Ishikawa (cell line): ENCODE measurements around the gene CCL23.

Experiments used
- CEBPB ChIP-seq: IDR thresholded peaks from 2 replicates; pipeline ENCODE4 v1.6.1; 2012
- CREB1 ChIP-seq: IDR thresholded peaks from 2 replicates; pipeline ENCODE4 v1.6.1; 2012; ENCODE audit warnings: low read depth
- EP300 ChIP-seq: IDR thresholded peaks from 2 replicates; pipeline ENCODE4 v1.6.1; 2012; ENCODE audit warnings: borderline replicate concordance
- FOXM1 ChIP-seq: IDR thresholded peaks from 2 replicates; pipeline ENCODE4 v1.6.1; 2012; ENCODE audit warnings: low read depth, borderline replicate concordance
- MAX ChIP-seq: IDR thresholded peaks from 2 replicates; pipeline ENCODE4 v1.6.1; 2012
- NFIC ChIP-seq: IDR thresholded peaks from 2 replicates; pipeline ENCODE4 v1.6.1; 2012
- RAD21 ChIP-seq: IDR thresholded peaks from 2 replicates; pipeline ENCODE4 v1.6.1; 2012; ENCODE audit warnings: low read depth
- REST ChIP-seq: IDR thresholded peaks from 2 replicates; pipeline ENCODE4 v1.6.1; 2012; ENCODE audit warnings: low read depth, mild to moderate bottlenecking
- TAF1 ChIP-seq: IDR thresholded peaks from 2 replicates; pipeline ENCODE4 v1.6.1; 2012; ENCODE audit warnings: low read depth, mild to moderate bottlenecking
- TCF12 ChIP-seq: IDR thresholded peaks from 2 replicates; pipeline ENCODE4 v1.6.1; 2012; ENCODE audit warnings: low read depth
- YY1 ChIP-seq: IDR thresholded peaks from 2 replicates; pipeline ENCODE4 v1.6.1; 2012; ENCODE audit warnings: low read depth
- ZBTB7A ChIP-seq: IDR thresholded peaks from 2 replicates; pipeline ENCODE4 v1.6.1; 2012; ENCODE audit warnings: low read depth
- TF ChIP-seq, protein P1 (sequence below): IDR thresholded peaks from 2 replicates; pipeline ENCODE4 v1.6.1; 2012

DNA sequence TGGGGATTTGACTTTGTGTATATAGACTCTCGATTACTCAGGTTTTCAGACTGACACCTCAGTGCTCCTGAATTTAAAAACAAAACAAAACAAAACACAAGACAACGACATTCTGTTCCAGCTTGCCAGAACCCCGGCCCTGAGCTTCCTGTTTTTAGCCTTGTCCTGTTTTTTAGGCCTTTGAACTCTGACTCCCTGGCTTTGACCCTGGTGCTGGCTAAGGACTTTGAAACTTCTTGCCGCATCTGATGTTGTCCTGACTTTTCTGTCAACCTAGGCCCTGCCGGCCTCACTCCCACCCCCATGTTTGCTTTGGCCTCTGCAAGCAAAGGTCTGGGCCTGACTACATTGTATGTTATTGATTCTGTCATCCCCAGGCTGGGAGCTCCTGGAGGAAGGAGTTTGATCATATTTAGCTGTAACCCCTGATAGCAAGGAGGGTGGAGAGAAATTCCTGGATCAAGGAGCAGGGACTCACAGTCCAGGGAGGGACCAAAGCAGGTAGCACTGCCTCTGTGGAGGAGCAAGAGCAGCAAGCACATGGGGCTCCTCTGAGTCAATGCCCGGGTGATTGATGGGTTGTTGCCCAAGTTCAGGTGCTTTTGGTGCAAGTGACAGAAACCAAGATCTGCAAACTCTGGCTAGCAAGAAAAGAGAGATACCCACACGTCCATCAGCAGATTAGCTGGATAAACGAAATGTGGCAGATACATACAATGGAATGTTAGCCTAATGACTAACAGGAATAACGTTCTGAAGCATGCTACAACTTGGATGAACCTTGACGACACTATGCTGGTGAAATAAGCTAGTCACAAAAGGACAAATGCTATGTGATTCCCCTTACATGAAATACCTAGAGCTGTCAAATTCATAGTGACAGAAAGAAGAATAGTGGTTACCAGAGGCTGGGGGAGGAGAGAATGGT is 44.2 kb downstream of the CCL23 start:
- TF ChIP-seq EP300: no peak
- TF ChIP-seq CEBPB: no peak
- TF ChIP-seq MAX: no peak
- no peak for TF ChIP-seq CREB1
- TF ChIP-seq REST: no peak
- TF ChIP-seq FOXM1: no peak
- TF ChIP-seq TAF1: no peak
- no peak for TF ChIP-seq RAD21
- TF ChIP-seq, protein P1, sequence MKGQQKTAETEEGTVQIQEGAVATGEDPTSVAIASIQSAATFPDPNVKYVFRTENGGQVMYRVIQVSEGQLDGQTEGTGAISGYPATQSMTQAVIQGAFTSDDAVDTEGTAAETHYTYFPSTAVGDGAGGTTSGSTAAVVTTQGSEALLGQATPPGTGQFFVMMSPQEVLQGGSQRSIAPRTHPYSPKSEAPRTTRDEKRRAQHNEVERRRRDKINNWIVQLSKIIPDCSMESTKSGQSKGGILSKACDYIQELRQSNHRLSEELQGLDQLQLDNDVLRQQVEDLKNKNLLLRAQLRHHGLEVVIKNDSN: no peak
- no peak for TF ChIP-seq TCF12
- TF ChIP-seq YY1: no peak
- no peak for TF ChIP-seq NFIC
- TF ChIP-seq ZBTB7A: no peak
